Effector memory CD4-positive, alpha-beta T cell (primary cell): ENCODE results near the gene UTS2R.

Experiments
- DNase-seq, 3 donors: peaks; one replicate each; pipeline ENCODE4 v3.0.0-alpha.2; 2020
- H3K27ac ChIP-seq: 2 replicates; pipeline ENCODE4 v1.7.0; 2013; ENCODE audit warnings: mild to moderate bottlenecking, low read length, moderate library complexity; ENCODE audit not compliant: insufficient read depth, poor library complexity, severe bottlenecking
- H3K27me3 ChIP-seq: replicated peaks from 2 replicates; pipeline ENCODE4 v1.7.0; 2013; ENCODE audit warnings: mild to moderate bottlenecking, low read length; ENCODE audit not compliant: insufficient read depth, control insufficient read depth, poor library complexity, severe bottlenecking
- H3K36me3 ChIP-seq: 2 replicates; pipeline ENCODE4 v1.7.0; 2013; ENCODE audit warnings: mild to moderate bottlenecking, low read length, moderate library complexity; ENCODE audit not compliant: control insufficient read depth, insufficient read depth
- H3K4me1 ChIP-seq: 2 replicates; pipeline ENCODE4 v1.7.0; 2013; ENCODE audit warnings: low read length, mild to moderate bottlenecking; ENCODE audit not compliant: control insufficient read depth, insufficient read depth, poor library complexity, severe bottlenecking
- H3K4me3 ChIP-seq: 2 replicates; pipeline ENCODE4 v1.7.0; 2013; ENCODE audit warnings: low read length, low read depth, mild to moderate bottlenecking; ENCODE audit not compliant: insufficient read depth, poor library complexity, severe bottlenecking
- H3K9me3 ChIP-seq: 2 replicates; pipeline ENCODE4 v1.7.0; 2013; ENCODE audit warnings: mild to moderate bottlenecking, low read length, moderate library complexity; ENCODE audit not compliant: control insufficient read depth

The UTS2R gene

GRCh38 chr17:82334622-82335394 is 36.8 kb upstream of the UTS2R start:
- H3K9me3 ChIP-seq, result no peaks in the 10 kb centered on the region
- H3K27me3 ChIP-seq, result no peaks in the 10 kb centered on the region
- peak overlapping the region; percentile 75 for H3K4me3 ChIP-seq
- DNase-seq, result no peak
- H3K36me3 ChIP-seq, result no peaks in the 10 kb centered on the region
- peaks cover 27% of the 10 kb centered on the region for H3K4me1 ChIP-seq
- peak overlapping the region; percentile 35 for H3K27ac ChIP-seq

GRCh38 chr17:82338858-82339633 is 32.5 kb upstream of the UTS2R start:
- no peak overlapping the region for H3K27ac ChIP-seq
- no peak overlapping the region for H3K4me3 ChIP-seq

GRCh38 chr17:82339634-82340580 is 31.7 kb upstream of the UTS2R start:
- DNase-seq, result no peak
- no peak overlapping the region for H3K27ac ChIP-seq
- no peaks in the 10 kb centered on the region for H3K36me3 ChIP-seq
- no peaks in the 10 kb centered on the region for H3K9me3 ChIP-seq
- H3K4me1 ChIP-seq, result peaks cover 1% of the 10 kb centered on the region
- no peak overlapping the region for H3K4me3 ChIP-seq
- no peaks in the 10 kb centered on the region for H3K27me3 ChIP-seq

More at GRCh38 chr17:82338858-82339633, 32.5 kb upstream of the UTS2R start:
- Histone ChIP-seq H3K9me3 (no peaks in the 10 kb centered on the region), H3K4me1 (peaks cover 10% of the 10 kb centered on the region), H3K27me3 (no peaks in the 10 kb centered on the region), H3K36me3 (no peaks in the 10 kb centered on the region)
- no peak for DNase-seq

- no peak for DNase-seq
- no peaks in the 10 kb centered on the region for H3K27me3 ChIP-seq
These were observed 29.0 kb upstream of the UTS2R start for GRCh38 chr17:82342361-82343079.

GRCh38 chr17:82343560-82343959 is 28.0 kb upstream of the UTS2R start:
- Histone ChIP-seq H3K4me3 (no peak overlapping the region), H3K27ac (no peak overlapping the region), H3K27me3 (no peaks in the 10 kb centered on the region), H3K9me3 (no peaks in the 10 kb centered on the region), H3K36me3 (no peaks in the 10 kb centered on the region), H3K4me1 (no peaks in the 10 kb centered on the region)
- DNase-seq, result no peak

More at GRCh38 chr17:82342361-82343079, 29.0 kb upstream of the UTS2R start:
- Histone ChIP-seq H3K9me3 (no peaks in the 10 kb centered on the region), H3K4me3 (no peak overlapping the region), H3K4me1 (no peaks in the 10 kb centered on the region), H3K27ac (no peak overlapping the region), H3K36me3 (no peaks in the 10 kb centered on the region)

- Histone ChIP-seq H3K9me3 (no peaks in the 10 kb centered on the region), H3K4me3 (no peak overlapping the region), H3K4me1 (no peaks in the 10 kb centered on the region), H3K36me3 (no peaks in the 10 kb centered on the region), H3K27me3 (no peaks in the 10 kb centered on the region), H3K27ac (no peak overlapping the region)
- DNase-seq, result no peak
These were observed 27.2 kb upstream of the UTS2R start for GRCh38 chr17:82344175-82344907.

GRCh38 chr17:82345151-82345976 is 26.2 kb upstream of the UTS2R start:
- Histone ChIP-seq H3K27ac (no peak overlapping the region), H3K36me3 (no peaks in the 10 kb centered on the region)

GRCh38 chr17:82346342-82347300 is 24.9 kb upstream of the UTS2R start:
- Histone ChIP-seq H3K9me3 (no peaks in the 10 kb centered on the region), H3K4me3 (no peak overlapping the region), H3K36me3 (no peaks in the 10 kb centered on the region), H3K27me3 (no peaks in the 10 kb centered on the region), H3K27ac (no peak overlapping the region), H3K4me1 (peaks cover 2% of the 10 kb centered on the region)
- DNase-seq, result no peak

More at GRCh38 chr17:82345151-82345976, 26.2 kb upstream of the UTS2R start:
- Histone ChIP-seq H3K27me3 (no peaks in the 10 kb centered on the region), H3K4me1 (no peaks in the 10 kb centered on the region), H3K4me3 (no peak overlapping the region), H3K9me3 (no peaks in the 10 kb centered on the region)
- no peak for DNase-seq
